WTC11 (cell line): ENCODE results near the gene MSLN. TPM values are rescaled to one million over a fixed set of nuclear protein-coding genes. Genes with fewer than 3 reads are reported as not detected.
A peak's percentile ranks its signal among the peaks of the same experiment; 100 is the strongest.

Source experiments
- ATAC-seq: fragments of 200-7000 bp; cut with Tn5 transposase; 2 replicates; pipeline ENCODE4 v1.10.0; 2021; ENCODE audit warnings: mild to moderate bottlenecking, moderate library complexity
- CTCF ChIA-PET: fragments of 300-600 bp; sonication (Branson Sonifier 250); formaldehyde crosslinking; loops from one replicate; lab custom pipeline; 2021; ENCODE audit warnings: antibody characterized with exemption; lab: Charles Lee
- POLR2A ChIA-PET: fragments of 350-600 bp; sonication (Branson Sonifier 250); formaldehyde crosslinking; loops from one replicate; lab custom pipeline; 2021; ENCODE audit warnings: antibody characterized with exemption; lab: Charles Lee
- DNase-seq: peaks from one replicate; pipeline ENCODE4 v3.0.0; 2021; ENCODE audit warnings: low spot score
- H3K27ac Mint-ChIP-seq: 2 replicates; pipeline ENCODE4 v1.8.0; 2021; ENCODE audit warnings: mixed read lengths
- H3K27me3 Mint-ChIP-seq: 2 replicates; pipeline ENCODE4 v1.8.0; 2021; ENCODE audit warnings: low read depth, mild to moderate bottlenecking, moderate library complexity, mixed read lengths
- H3K36me3 Mint-ChIP-seq: 2 replicates; pipeline ENCODE4 v1.8.0; 2021; ENCODE audit warnings: mixed read lengths
- H3K4me1 Mint-ChIP-seq: 2 replicates; pipeline ENCODE4 v1.8.0; 2022; ENCODE audit warnings: mixed read lengths
- H3K4me3 Mint-ChIP-seq: 2 replicates; pipeline ENCODE4 v1.8.0; 2021; ENCODE audit warnings: mild to moderate bottlenecking, moderate library complexity, mixed read lengths
- H3K9me3 Mint-ChIP-seq: 2 replicates; pipeline ENCODE4 v1.8.0; 2021; ENCODE audit warnings: mixed read lengths
- ATF6 ChIP-seq: sonication (generic); formaldehyde crosslinking; IDR thresholded peaks from 2 replicates; pipeline ENCODE4 v1.8.1; 2023; ENCODE audit warnings: mild to moderate bottlenecking, missing genetic modification reagents
- EMX1 ChIP-seq: fragments of 250-450 bp; sonication (Bioruptor Pico); IDR thresholded peaks from 2 replicates; pipeline ENCODE4 v1.8.0; 2021; ENCODE audit warnings: mild to moderate bottlenecking
- ERG ChIP-seq: fragments of 250-450 bp; sonication (Bioruptor Pico); IDR thresholded peaks from 2 replicates; pipeline ENCODE4 v1.8.0; 2021; ENCODE audit warnings: mild to moderate bottlenecking
- FOXJ3 ChIP-seq: sonication (generic); formaldehyde crosslinking; IDR thresholded peaks from 2 replicates; pipeline ENCODE4 v1.9.0; 2021; ENCODE audit warnings: missing genetic modification reagents, mild to moderate bottlenecking, borderline replicate concordance
- FOXP1 ChIP-seq: sonication (generic); formaldehyde crosslinking; IDR thresholded peaks from 2 replicates; pipeline ENCODE4 v1.8.0; 2022; ENCODE audit warnings: missing genetic modification reagents, mild to moderate bottlenecking, moderate library complexity, borderline replicate concordance
- GABPB1 ChIP-seq: sonication (generic); formaldehyde crosslinking; IDR thresholded peaks from 2 replicates; pipeline ENCODE4 v1.8.1; 2023; ENCODE audit warnings: mild to moderate bottlenecking, missing genetic modification reagents
- GRHL2 ChIP-seq: fragments of 250-450 bp; sonication (Bioruptor Pico); IDR thresholded peaks from 2 replicates; pipeline ENCODE4 v1.8.0; 2022; ENCODE audit warnings: mild to moderate bottlenecking, moderate library complexity; ENCODE audit not compliant: insufficient replicate concordance, severe bottlenecking
- HMGA2 ChIP-seq: fragments of 250-450 bp; sonication (Bioruptor Pico); IDR thresholded peaks from 2 replicates; pipeline ENCODE4 v1.4.0; 2021; ENCODE audit warnings: mild to moderate bottlenecking, moderate library complexity
- HMGXB4 ChIP-seq: sonication (generic); formaldehyde crosslinking; IDR thresholded peaks from 2 replicates; pipeline ENCODE4 v1.8.1; 2023; ENCODE audit warnings: mild to moderate bottlenecking, moderate library complexity, missing genetic modification reagents
- NFATC4 ChIP-seq: fragments of 250-450 bp; sonication (Bioruptor Pico); IDR thresholded peaks from 2 replicates; pipeline ENCODE4 v1.9.0; 2021; ENCODE audit warnings: mild to moderate bottlenecking
- NFYB ChIP-seq: sonication (generic); formaldehyde crosslinking; conservative IDR thresholded peaks from 2 replicates; pipeline ENCODE4 v1.8.0; 2022; ENCODE audit warnings: low read depth, missing genetic modification reagents
- OVOL2 ChIP-seq: fragments of 250-450 bp; sonication (Bioruptor Pico); IDR thresholded peaks from 2 replicates; pipeline ENCODE4 v1.9.0; 2021; ENCODE audit warnings: mild to moderate bottlenecking, borderline replicate concordance
- PRRX2 ChIP-seq: fragments of 250-450 bp; sonication (Bioruptor Pico); IDR thresholded peaks from 2 replicates; pipeline ENCODE4 v1.8.0; 2021; ENCODE audit warnings: mild to moderate bottlenecking
- RORB ChIP-seq: fragments of 250-450 bp; sonication (Bioruptor Pico); IDR thresholded peaks from 2 replicates; pipeline ENCODE4 v1.9.0; 2021; ENCODE audit warnings: mild to moderate bottlenecking
- SMAD3 ChIP-seq: sonication (generic); formaldehyde crosslinking; IDR thresholded peaks from 2 replicates; pipeline ENCODE4 v1.8.0; 2022; ENCODE audit warnings: missing genetic modification reagents, mild to moderate bottlenecking, borderline replicate concordance
- SOX15 ChIP-seq: fragments of 250-450 bp; sonication (Bioruptor Pico); IDR thresholded peaks from 2 replicates; pipeline ENCODE4 v1.9.0; 2021; ENCODE audit warnings: mild to moderate bottlenecking
- TP53 ChIP-seq: sonication (generic); formaldehyde crosslinking; IDR thresholded peaks from 2 replicates; pipeline ENCODE4 v1.8.1; 2023; ENCODE audit warnings: mild to moderate bottlenecking, missing genetic modification reagents
- ZNF138 ChIP-seq: sonication (generic); formaldehyde crosslinking; conservative IDR thresholded peaks from 2 replicates; pipeline ENCODE4 v1.8.1; 2022; ENCODE audit warnings: mild to moderate bottlenecking, moderate library complexity, missing genetic modification reagents
- ZNF416 ChIP-seq: fragments of 250-450 bp; sonication (Bioruptor Pico); IDR thresholded peaks from 2 replicates; pipeline ENCODE4 v1.9.0; 2021; ENCODE audit warnings: mild to moderate bottlenecking, inconsistent platforms
- total RNA-seq: library from RNA; stranded (reverse); gene quantifications from 3 replicates; pipeline ENCODE4 v1.2.3, GENCODE V29; 2021
- TF ChIP-seq, protein P1 (sequence below): fragments of 250-450 bp; sonication (Bioruptor Pico); IDR thresholded peaks from 2 replicates; pipeline ENCODE4 v1.9.0; 2021; ENCODE audit warnings: mild to moderate bottlenecking
- TF ChIP-seq, protein P2 (sequence below): fragments of 250-450 bp; sonication (Bioruptor Pico); IDR thresholded peaks from 2 replicates; pipeline ENCODE4 v1.9.0; 2021; ENCODE audit warnings: moderate library complexity, mild to moderate bottlenecking, inconsistent platforms, borderline replicate concordance
- TF ChIP-seq, protein P3 (sequence below): sonication (generic); formaldehyde crosslinking; IDR thresholded peaks from 2 replicates; pipeline ENCODE4 v1.8.1; 2023; ENCODE audit warnings: mild to moderate bottlenecking, missing genetic modification reagents

The MSLN gene
- total RNA-seq, 1 experiment from 2014 or later: 0.20 TPM

DNA sequence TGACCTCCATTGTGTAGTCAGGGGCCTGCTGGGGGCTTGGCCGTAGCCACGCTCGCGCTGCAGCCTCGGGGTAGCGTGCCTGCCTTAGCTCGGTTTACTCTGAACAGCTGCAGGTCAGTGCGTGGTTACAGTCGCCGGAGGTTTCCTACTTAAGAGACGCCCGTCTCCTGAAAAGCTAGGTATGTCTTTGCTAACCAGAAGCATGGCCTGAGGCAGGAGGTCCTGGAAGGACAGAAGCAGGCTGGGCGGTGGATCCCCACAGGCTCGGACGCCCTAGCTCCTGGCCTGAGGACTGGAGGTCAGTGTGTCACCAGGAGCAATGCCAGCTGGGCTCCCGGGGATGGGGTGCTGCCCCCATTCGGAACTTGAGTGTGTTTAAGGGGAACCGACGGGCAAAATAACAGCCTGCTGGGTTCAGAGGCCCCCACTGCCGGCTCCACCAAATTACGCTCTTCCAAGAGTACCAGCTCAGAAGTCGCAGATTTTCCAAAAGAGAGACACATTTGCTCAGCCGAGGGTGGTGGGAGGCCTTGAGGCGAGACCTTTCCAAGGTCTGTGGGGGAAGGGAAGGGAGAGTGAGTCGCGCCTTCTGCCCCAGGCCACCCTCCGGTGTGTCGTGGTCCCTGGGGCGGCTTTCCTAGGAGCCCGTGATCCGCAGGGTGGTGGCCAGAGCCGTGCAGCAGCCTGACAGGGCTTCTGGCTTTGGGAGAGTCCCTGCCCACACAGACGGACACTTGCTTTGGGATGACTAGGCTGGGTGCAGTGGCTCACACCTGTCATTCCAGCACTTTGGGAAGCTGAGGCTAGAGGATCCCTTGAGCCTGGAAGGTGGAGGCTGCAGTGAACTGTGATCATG, 43.9 kb downstream of the MSLN start:
- Mint-ChIP-seq H3K9me3 (no peaks in the 10 kb centered on the region), H3K4me3 (no peak overlapping the region), H3K27ac (no peak overlapping the region), H3K4me1 (peaks cover 9% of the 10 kb centered on the region), H3K36me3 (peaks cover 2% of the 10 kb centered on the region; the same call in 1 of the 2 replicates), H3K27me3 (peaks cover 46% of the 10 kb centered on the region)
- TF ChIP-seq, protein P1, sequence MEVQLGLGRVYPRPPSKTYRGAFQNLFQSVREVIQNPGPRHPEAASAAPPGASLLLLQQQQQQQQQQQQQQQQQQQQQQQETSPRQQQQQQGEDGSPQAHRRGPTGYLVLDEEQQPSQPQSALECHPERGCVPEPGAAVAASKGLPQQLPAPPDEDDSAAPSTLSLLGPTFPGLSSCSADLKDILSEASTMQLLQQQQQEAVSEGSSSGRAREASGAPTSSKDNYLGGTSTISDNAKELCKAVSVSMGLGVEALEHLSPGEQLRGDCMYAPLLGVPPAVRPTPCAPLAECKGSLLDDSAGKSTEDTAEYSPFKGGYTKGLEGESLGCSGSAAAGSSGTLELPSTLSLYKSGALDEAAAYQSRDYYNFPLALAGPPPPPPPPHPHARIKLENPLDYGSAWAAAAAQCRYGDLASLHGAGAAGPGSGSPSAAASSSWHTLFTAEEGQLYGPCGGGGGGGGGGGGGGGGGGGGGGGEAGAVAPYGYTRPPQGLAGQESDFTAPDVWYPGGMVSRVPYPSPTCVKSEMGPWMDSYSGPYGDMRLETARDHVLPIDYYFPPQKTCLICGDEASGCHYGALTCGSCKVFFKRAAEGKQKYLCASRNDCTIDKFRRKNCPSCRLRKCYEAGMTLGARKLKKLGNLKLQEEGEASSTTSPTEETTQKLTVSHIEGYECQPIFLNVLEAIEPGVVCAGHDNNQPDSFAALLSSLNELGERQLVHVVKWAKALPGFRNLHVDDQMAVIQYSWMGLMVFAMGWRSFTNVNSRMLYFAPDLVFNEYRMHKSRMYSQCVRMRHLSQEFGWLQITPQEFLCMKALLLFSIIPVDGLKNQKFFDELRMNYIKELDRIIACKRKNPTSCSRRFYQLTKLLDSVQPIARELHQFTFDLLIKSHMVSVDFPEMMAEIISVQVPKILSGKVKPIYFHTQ (CRISPR knock-in tag): no peak
- TF ChIP-seq HMGA2 (CRISPR knock-in tag): no peak
- TF ChIP-seq ERG (CRISPR knock-in tag): no peak
- TF ChIP-seq GABPB1: no peak
- no peak for TF ChIP-seq TP53
- no peak for TF ChIP-seq ATF6 (CRISPR knock-in tag)
- TF ChIP-seq, protein P2, sequence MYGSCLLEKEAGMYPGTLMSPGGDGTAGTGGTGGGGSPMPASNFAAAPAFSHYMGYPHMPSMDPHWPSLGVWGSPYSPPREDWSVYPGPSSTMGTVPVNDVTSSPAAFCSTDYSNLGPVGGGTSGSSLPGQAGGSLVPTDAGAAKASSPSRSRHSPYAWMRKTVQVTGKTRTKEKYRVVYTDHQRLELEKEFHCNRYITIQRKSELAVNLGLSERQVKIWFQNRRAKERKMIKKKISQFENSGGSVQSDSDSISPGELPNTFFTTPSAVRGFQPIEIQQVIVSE (CRISPR knock-in tag): no peak
- no peak for TF ChIP-seq FOXJ3 (CRISPR knock-in tag)
- TF ChIP-seq, protein P3, sequence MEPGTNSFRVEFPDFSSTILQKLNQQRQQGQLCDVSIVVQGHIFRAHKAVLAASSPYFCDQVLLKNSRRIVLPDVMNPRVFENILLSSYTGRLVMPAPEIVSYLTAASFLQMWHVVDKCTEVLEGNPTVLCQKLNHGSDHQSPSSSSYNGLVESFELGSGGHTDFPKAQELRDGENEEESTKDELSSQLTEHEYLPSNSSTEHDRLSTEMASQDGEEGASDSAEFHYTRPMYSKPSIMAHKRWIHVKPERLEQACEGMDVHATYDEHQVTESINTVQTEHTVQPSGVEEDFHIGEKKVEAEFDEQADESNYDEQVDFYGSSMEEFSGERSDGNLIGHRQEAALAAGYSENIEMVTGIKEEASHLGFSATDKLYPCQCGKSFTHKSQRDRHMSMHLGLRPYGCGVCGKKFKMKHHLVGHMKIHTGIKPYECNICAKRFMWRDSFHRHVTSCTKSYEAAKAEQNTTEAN (CRISPR knock-in tag): no peak
- no peak for TF ChIP-seq RORB
- TF ChIP-seq FOXP1: no peak
- DNase-seq (no peak), ATAC-seq (no peak)
- POLR2A ChIA-PET: interaction anchor here (1.4 kb wide), 1 partner anchor 16 kb away, joined by 3 read pairs; the partner anchor contains the start of genes CHTF18 and RPUSD1
- CTCF ChIA-PET: interaction anchor here (1.5 to 1.8 kb wide), 2 partner anchors 19 to 72 kb away, joined by 5 to 6 read pairs; no protein-coding TSS in a partner anchor

DNA sequence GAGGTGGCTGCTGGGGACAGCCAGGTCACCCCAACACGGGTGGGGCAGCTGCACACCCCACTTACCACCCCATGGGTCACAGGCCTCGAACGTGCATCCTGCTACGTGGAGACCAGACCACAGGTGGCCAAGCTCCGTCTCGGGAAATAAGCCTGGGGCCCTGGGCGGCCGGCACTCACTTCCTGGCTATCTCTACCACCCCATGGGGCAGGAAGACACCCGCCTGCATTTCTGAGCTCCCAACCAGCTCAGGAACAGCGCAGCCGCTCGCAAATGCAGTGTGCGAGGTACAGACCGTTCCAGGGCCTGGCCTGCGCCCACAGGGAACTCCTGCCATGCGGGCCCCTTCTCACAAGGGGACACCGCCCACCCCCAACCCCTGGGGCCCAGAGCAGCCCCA, 44.9 kb downstream of the MSLN start:
- peaks cover 9% of the 10 kb centered on the region for H3K4me1 Mint-ChIP-seq
- peaks cover 2% of the 10 kb centered on the region; the same call in 1 of the 2 replicates for H3K36me3 Mint-ChIP-seq
- ATAC-seq (no peak), DNase-seq (no peak)
- peaks cover 46% of the 10 kb centered on the region for H3K27me3 Mint-ChIP-seq
- no peaks in the 10 kb centered on the region for H3K9me3 Mint-ChIP-seq
- no peak overlapping the region for H3K27ac Mint-ChIP-seq
- CTCF ChIA-PET: interaction anchor here (1.5 kb wide), 1 partner anchor 73 kb away, joined by 5 read pairs; no protein-coding TSS in a partner anchor
- POLR2A ChIA-PET: interaction anchor here (0.6 kb wide), 1 partner anchor 207 kb away, joined by 3 read pairs; no protein-coding TSS in a partner anchor
- peak overlapping the region; percentile 99; the same call in 1 of the 2 replicates for H3K4me3 Mint-ChIP-seq
- TF ChIP-seq EMX1 (CRISPR knock-in tag) (no peak), NFATC4 (CRISPR knock-in tag) (no peak), GRHL2 (CRISPR knock-in tag) (no peak), NFYB (no peak), ZNF138 (CRISPR knock-in tag) (no peak), SMAD3 (CRISPR knock-in tag) (no peak), HMGA2 (CRISPR knock-in tag) (no peak), GABPB1 (no peak), SOX15 (CRISPR knock-in tag) (no peak), OVOL2 (CRISPR knock-in tag) (no peak), ZNF416 (CRISPR knock-in tag) (no peak), HMGXB4 (no peak), FOXJ3 (CRISPR knock-in tag) (no peak), PRRX2 (no peak)
